CD4-positive, alpha-beta T cell treated with Interferon gamma for 1 hour (primary cell): ENCODE measurements around the gene PRX.
A peak's percentile ranks its signal among the peaks of the same experiment; 100 is the strongest.
"Not testable (repeated sequence)": the region's sequence is repeated elsewhere in the genome, so short reads cannot be mapped to it uniquely, and the experiment has no call there.

Experiments used
- DNase-seq: peaks from one replicate; pipeline ENCODE4 v3.0.0-alpha.2; 2020

The PRX gene

GRCh38 chr19:40389404-40390083 is 23.6 kb downstream of the PRX start:
- DNase-seq, result no peak

- no peak for DNase-seq
Measured at GRCh38 chr19:40388481-40388880, 24.7 kb downstream of the PRX start.

- no peak for DNase-seq
Measured at GRCh38 chr19:40387155-40387554, 26.0 kb downstream of the PRX start.

DNA sequence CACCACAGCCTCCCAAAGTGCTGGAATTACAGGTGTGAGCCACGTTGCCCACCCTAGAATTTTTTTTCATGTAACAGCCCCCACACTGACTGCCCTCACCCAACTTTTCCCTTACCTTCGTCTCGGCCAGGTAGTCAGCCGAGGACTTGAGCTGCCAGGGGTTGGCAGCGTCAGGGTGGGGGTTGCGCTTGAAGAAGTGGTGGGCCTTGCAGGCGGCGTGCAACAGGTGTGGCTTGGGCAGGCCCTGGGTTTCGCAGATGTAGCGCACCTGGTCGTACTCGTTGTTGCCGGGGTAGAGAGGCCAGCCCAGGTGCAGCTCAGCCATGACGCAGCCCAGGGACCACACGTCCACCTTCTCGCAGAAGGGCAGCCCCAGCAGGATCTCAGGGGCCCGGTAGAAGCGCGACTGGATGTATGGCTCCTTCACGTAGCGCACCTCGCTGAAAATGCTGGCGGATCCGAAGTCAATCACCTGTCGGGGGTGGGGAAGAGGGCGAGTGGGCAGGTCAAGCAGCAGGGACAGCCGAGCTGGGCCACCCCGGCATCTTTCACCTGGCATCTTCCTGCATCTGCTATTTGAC is 29.4 kb downstream of the PRX start:
- no peak for DNase-seq

GRCh38 chr19:40381321-40381720 is 31.9 kb downstream of the PRX start:
- no peak for DNase-seq

GRCh38 chr19:40380199-40381037 is 32.8 kb downstream of the PRX start:
- no peak for DNase-seq

DNA sequence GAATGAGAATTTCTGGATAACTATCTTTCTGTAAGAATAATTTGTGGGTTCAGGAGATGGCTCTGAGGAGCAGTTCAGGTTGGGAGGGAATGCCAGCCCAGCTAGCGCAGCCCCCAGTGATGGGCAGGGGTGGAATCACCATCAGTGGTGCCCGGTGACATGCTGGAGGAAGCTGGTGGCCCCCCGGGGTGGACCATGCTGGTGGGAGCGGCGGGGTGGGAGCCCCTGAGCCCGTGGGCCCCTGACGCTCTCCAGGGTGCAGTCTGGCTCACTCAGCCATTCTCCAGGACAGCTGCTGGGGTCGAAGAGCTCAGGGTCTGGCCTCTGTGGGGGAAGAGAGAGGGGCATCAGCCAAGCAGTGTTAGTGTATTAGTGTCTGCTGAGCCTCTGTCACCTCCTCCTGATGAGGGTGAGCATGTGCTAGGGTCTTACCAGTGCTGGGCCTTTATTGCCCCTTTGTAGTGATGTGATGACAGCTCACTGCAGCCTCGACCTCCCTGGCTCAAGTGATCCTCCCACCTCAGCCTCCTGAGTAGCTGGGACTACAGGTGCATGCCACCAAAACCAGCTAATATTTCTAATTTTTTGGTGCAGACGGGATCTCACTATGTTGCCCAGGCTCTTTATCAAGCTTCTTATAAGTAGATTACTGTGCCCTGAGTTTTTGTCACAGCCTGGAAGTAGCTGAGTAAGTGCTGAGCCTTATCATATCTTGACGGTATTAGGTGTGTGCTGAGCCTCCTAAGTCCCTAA is 33.6 kb downstream of the PRX start:
- DNase-seq, result no peak

GRCh38 chr19:40378509-40378908 is 34.7 kb downstream of the PRX start:
- no peak for DNase-seq

DNA sequence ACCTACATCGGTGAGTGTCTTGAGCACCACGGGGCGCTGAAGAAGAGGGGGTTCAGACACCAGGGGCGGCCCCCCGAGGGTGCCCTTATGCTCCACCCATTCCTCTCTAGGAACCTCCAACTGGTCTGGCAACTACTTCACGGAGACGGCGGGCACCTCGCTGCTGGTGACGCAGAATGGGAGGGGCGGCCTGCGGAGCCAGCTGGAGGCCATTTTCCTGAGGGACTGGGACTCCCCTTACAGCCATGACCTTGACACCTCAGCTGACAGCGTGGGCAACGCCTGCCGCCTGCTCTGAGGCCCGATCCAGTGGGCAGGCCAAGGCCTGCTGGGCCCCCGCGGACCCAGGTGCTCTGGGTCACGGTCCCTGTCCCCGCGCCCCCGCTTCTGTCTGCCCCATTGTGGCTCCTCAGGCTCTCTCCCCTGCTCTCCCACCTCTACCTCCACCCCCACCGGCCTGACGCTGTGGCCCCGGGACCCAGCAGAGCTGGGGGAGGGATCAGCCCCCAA is 35.2 kb downstream of the PRX start:
- DNase-seq, result no peak

DNA sequence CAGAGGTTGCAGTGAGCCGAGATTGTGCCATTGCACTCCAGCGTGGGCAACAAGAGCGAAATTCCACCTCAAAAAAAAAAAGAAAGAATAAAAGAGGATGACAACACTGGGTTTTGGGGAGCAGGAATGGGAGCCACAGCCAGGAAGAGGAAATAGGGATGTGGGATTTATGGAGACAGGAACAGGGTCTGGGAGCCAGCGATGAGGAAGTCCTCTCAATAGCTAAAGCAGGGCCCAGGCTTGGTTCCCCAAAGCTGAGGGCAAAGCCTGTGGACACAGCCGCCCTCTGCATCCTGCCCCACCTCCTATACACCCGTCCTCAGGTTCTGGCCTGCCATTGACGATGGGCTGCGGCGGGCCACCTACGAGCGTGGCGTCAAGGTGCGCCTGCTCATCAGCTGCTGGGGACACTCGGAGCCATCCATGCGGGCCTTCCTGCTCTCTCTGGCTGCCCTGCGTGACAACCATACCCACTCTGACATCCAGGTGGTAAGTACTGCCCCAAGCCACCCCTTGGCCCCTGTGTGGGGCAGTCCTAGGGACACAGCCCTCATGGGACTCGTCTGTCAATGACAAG is 36.8 kb downstream of the PRX start:
- no peak for DNase-seq

DNA sequence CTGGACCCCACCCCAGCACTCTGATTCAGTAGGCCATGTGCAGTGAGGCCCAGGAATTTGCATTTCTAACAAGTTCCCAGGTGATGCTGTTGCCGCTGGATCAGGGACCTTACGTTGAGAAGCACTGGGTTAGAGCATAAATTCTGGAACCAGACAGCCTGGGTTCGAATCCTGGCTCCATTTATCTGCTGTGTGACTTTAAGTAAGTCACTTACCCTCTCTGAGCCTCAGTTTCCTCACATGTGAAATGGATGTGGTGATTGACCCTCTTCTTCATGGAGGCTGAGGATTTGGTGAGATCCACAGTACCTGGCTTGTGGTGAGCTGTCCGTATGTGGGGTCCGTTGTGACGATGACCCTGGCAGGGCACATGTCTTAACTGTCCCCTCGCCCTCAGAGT is 39.1 kb downstream of the PRX start:
- no peak for DNase-seq

GRCh38 chr19:40371802-40372122 is 41.4 kb downstream of the PRX start:
- no peak for DNase-seq

- no peak for DNase-seq
Measured at GRCh38 chr19:40370997-40371801, 42.0 kb downstream of the PRX start.

DNA sequence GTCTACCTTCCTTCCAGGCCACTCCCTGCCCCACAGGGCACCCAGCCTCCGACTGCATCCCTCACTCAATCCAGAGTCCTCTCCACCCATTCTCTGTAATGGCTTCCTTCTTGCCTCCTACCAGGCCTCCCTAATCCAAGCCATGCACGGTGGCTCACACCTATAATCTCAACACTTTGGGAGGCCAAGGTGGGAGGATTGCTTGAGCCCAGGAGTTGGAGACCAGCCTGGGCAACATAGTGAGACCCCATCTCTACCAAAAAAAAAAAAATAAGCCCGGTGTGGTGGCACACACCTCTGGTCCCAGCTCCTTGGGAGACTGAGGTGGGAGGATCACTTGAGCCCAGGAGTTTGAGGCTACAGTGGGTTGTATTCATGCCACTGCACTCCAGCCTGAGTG is 42.9 kb downstream of the PRX start:
- not testable (repeated sequence) for DNase-seq

DNA sequence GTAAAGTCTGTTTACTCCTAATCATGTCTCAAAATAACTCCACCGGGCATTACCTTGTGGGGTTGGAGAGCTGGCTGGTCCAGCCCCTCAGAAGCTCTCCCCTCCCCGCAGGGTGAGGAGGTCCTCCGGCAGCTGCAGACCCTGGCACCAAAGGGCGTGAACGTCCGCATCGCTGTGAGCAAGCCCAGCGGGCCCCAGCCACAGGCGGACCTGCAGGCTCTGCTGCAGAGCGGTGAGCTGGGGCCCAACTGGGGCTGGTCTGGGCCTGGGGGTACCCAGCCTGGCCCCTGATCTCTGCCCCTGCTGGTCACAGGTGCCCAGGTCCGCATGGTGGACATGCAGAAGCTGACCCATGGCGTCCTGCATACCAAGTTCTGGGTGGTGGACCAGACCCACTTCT is 43.4 kb downstream of the PRX start:
- DNase-seq, result no peak

DNA sequence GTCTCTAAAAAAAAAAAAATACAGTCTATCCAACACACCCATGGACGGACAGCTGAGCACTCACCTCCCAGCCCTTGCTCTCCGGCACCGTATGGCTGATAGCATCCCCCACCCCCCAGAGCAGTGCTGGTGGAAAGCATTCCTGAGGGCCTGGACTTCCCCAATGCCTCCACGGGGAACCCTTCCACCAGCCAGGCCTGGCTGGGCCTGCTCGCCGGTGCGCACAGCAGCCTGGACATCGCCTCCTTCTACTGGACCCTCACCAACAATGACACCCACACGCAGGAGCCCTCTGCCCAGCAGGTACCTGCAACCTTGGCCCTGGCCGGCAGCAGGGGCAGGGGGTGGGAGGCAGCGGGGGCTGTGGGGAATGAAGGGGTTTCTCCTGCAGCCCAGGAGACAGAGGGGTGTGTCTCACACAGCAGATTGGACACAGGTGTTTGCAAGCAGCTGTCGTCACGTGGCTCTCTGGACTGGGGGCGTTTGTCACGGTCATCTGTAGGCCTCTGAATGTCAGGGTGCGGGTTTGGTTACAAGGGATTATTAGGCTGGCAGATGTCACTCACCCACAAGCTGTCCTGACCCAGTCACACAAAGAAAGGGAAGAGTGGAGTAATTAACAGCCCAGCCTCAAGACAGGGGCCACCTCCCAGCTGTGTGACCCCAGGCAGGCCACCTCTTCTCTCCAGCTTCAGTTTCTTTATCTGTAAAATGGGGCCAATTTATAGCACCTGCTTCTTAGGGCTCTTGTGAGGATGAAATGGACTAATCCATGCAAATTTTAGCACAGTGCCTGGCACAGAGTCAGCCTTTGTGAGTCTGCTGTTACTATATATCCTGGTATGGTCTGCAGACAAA is 45.4 kb downstream of the PRX start:
- DNase-seq, result no peak

GRCh38 chr19:40366697-40367561 is 46.2 kb downstream of the PRX start:
- no peak for DNase-seq

DNA sequence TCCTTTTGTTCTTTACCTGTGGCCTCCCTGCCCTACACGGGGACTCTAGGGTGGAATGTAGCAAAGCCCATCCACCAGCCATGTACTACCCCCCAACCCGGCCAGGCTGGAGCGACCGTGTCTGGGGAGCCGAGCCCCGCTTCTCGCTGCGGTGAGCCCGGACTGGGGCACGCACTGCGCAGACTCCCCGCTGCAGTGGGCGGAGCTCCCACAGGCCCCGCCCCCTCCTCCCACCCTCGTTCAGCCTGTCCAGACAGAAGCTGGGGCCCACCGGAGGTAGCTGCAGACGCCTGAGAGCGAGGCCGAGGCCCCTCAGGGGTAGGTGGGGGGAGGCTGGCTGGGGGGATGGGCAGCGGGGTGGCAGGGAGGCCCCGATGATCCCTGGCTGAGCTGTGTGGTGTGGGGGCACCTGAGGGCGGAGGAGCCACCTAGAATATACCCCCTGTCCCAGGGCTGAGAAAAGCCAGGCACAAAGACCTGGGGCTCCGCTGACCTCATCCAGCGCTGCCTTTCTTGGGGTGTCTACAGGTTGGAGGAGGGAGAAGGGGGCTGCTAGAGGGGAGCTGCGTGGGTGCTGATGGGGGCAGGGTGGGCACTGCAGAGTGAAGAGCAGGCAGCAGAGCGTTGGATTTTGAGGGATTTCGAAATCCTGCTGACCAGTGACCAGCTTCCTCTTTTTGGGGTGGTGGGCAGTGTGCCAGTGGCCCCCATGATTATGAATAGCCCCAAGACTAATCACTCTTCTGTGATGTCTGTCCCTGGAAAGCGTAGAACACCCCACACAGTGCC is 47.4 kb downstream of the PRX start:
- DNase-seq, result peak; percentile 54

DNA sequence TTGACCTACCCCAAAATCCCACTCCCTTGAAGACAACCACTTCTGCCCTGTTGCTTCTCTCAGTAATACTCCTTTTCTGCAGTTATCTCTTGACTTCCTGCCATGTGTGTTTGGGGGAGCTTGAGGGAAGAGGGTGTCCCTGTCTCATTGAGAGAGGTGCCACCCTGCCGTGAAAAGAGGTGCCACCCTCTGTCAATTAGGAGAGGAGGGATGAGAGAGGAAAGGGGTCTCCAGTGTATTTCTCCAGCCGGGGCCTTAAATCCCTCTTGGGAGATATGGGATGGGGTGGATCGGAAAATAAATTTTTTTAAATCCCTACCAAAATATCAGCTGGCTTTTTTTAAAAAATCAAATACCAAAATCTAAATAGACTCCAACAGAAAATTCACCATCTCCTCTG is 48.2 kb downstream of the PRX start:
- DNase-seq, result no peak
